ENCODE data around the gene LPO.

Gene LPO

GRCh38 chr17:58252141-58252540 is 13.8 kb downstream of the LPO start:
- Histone ChIP-seq H3K27me3 (ENCODE audit: control insufficient read depth, insufficient read depth, low read length, poor library complexity, severe bottlenecking) (peaks cover 84% of the 10 kb centered on the region), H3K9me3 (ENCODE audit: control insufficient read depth, low read length) (no peaks in the 10 kb centered on the region), H3K4me1 (ENCODE audit: control insufficient read depth, insufficient read depth, low read length) (no peaks in the 10 kb centered on the region), H3K36me3 (ENCODE audit: control insufficient read depth, insufficient read depth, low read length) (no peaks in the 10 kb centered on the region), H3K27ac (ENCODE audit: insufficient read depth, low read depth, low read length, poor library complexity, severe bottlenecking) (no peak overlapping the region), H3K4me3 (ENCODE audit: insufficient read depth, low read depth, low read length) (no peak overlapping the region)
- WGBS, 2 experiments = 75 to 77% methylated on average over 9 of the region's 9 CpGs

GRCh38 chr17:58253082-58253481 is 14.7 kb downstream of the LPO start:
- Histone ChIP-seq H3K4me3 (ENCODE audit: insufficient read depth, low read depth, low read length) (no peak overlapping the region), H3K36me3 (ENCODE audit: control insufficient read depth, insufficient read depth, low read length) (no peaks in the 10 kb centered on the region), H3K9me3 (ENCODE audit: control insufficient read depth, low read length) (no peaks in the 10 kb centered on the region), H3K27me3 (ENCODE audit: control insufficient read depth, insufficient read depth, low read length, poor library complexity, severe bottlenecking) (peaks cover 81% of the 10 kb centered on the region), H3K4me1 (ENCODE audit: control insufficient read depth, insufficient read depth, low read length) (no peaks in the 10 kb centered on the region), H3K27ac (ENCODE audit: insufficient read depth, low read depth, low read length, poor library complexity, severe bottlenecking) (no peak overlapping the region)
- 87 to 94% methylated on average over 3 of the region's 3 CpGs for WGBS, 2 experiments

- WGBS, 2 experiments = 42 to 49% methylated on average over 8 of the region's 8 CpGs
- Histone ChIP-seq H3K27ac (ENCODE audit: insufficient read depth, low read depth, low read length, poor library complexity, severe bottlenecking) (no peak overlapping the region), H3K4me1 (ENCODE audit: control insufficient read depth, insufficient read depth, low read length) (no peaks in the 10 kb centered on the region), H3K4me3 (ENCODE audit: insufficient read depth, low read depth, low read length) (no peak overlapping the region), H3K36me3 (ENCODE audit: control insufficient read depth, insufficient read depth, low read length) (no peaks in the 10 kb centered on the region), H3K9me3 (ENCODE audit: control insufficient read depth, low read length) (no peaks in the 10 kb centered on the region), H3K27me3 (ENCODE audit: control insufficient read depth, insufficient read depth, low read length, poor library complexity, severe bottlenecking) (peaks cover 76% of the 10 kb centered on the region)
Observed at GRCh38 chr17:58254803-58255202, 16.4 kb downstream of the LPO start.

DNA sequence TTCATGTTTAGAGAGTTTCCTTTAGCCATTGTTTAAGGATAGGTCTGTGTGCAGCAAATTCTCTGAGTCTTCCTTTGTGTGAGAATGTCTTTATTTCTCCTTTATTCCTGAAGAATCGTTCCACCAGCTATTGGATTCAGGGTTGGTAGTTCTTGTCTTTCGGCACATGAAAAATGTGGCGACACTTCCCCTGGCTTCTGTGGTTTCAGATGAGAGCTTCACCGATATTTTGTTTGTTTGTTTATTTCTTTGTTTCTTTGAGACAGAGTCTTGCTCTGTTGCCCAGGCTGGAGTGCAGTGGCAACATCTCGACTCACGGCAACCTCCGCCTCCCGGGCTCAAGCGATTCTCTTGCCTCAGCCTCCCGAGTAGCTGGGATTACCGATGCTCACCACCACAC is 23.8 kb downstream of the LPO start:
- Histone ChIP-seq H3K9me3 (ENCODE audit: control insufficient read depth, low read length) (no peaks in the 10 kb centered on the region), H3K4me1 (ENCODE audit: control insufficient read depth, insufficient read depth, low read length) (no peaks in the 10 kb centered on the region), H3K4me3 (ENCODE audit: insufficient read depth, low read depth, low read length) (no peak overlapping the region), H3K36me3 (ENCODE audit: control insufficient read depth, insufficient read depth, low read length) (no peaks in the 10 kb centered on the region), H3K27me3 (ENCODE audit: control insufficient read depth, insufficient read depth, low read length, poor library complexity, severe bottlenecking) (peaks cover 51% of the 10 kb centered on the region), H3K27ac (ENCODE audit: insufficient read depth, low read depth, low read length, poor library complexity, severe bottlenecking) (no peak overlapping the region)
- WGBS, 2 experiments = 91 to 93% methylated on average over 11 of the region's 11 CpGs

DNA sequence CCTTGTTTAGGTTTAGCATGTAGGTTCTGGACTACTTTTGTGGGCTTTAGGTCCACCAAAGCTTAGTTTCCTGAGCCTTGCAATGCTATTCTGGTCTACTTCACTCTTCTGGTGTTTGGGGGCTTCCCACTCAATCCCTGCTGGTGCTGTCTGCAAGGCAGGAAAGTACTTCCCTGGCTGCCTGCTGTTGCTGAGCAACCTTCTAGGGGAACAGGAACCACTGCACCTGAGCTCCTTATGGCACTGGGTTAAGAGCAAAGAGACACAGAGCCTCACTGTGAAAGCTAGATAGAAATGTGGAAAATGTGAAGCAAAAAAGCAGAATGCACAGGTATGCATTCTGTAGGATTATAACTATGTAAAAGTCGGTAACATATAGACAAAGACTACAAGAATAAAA is 25.4 kb downstream of the LPO start:
- peaks cover 43% of the 10 kb centered on the region for H3K27me3 ChIP-seq (ENCODE audit: control insufficient read depth, insufficient read depth, low read length, poor library complexity, severe bottlenecking)
- H3K4me3 ChIP-seq (ENCODE audit: insufficient read depth, low read depth, low read length) = no peak overlapping the region
- no peaks in the 10 kb centered on the region for H3K9me3 ChIP-seq (ENCODE audit: control insufficient read depth, low read length)
- WGBS, 2 experiments = no CpG with 5 or more reads among the region's 1 CpG
- H3K4me1 ChIP-seq (ENCODE audit: control insufficient read depth, insufficient read depth, low read length) = no peaks in the 10 kb centered on the region
- no peak overlapping the region for H3K27ac ChIP-seq (ENCODE audit: insufficient read depth, low read depth, low read length, poor library complexity, severe bottlenecking)
- no peaks in the 10 kb centered on the region for H3K36me3 ChIP-seq (ENCODE audit: control insufficient read depth, insufficient read depth, low read length)

GRCh38 chr17:58264407-58265103 is 26.2 kb downstream of the LPO start:
- no peak overlapping the region for H3K4me3 ChIP-seq (ENCODE audit: insufficient read depth, low read depth, low read length)
- H3K27me3 ChIP-seq (ENCODE audit: control insufficient read depth, insufficient read depth, low read length, poor library complexity, severe bottlenecking) = peaks cover 35% of the 10 kb centered on the region
- H3K36me3 ChIP-seq (ENCODE audit: control insufficient read depth, insufficient read depth, low read length) = no peaks in the 10 kb centered on the region
- 85 to 94% methylated on average over 6 of the region's 6 CpGs for WGBS, 2 experiments
- no peak overlapping the region for H3K27ac ChIP-seq (ENCODE audit: insufficient read depth, low read depth, low read length, poor library complexity, severe bottlenecking)
- H3K4me1 ChIP-seq (ENCODE audit: control insufficient read depth, insufficient read depth, low read length) = no peaks in the 10 kb centered on the region
- no peaks in the 10 kb centered on the region for H3K9me3 ChIP-seq (ENCODE audit: control insufficient read depth, low read length)

- Histone ChIP-seq H3K27me3 (ENCODE audit: control insufficient read depth, insufficient read depth, low read length, poor library complexity, severe bottlenecking) (peaks cover 30% of the 10 kb centered on the region), H3K4me3 (ENCODE audit: insufficient read depth, low read depth, low read length) (no peak overlapping the region)
- WGBS, 2 experiments = 82 to 95% methylated on average over 3 to 4 of the region's 4 CpGs
Observed at GRCh38 chr17:58265271-58265670, 26.9 kb downstream of the LPO start.

GRCh38 chr17:58265902-58266875 is 27.8 kb downstream of the LPO start:
- Histone ChIP-seq H3K27ac (ENCODE audit: insufficient read depth, low read depth, low read length, poor library complexity, severe bottlenecking) (no peak overlapping the region), H3K9me3 (ENCODE audit: control insufficient read depth, low read length) (no peaks in the 10 kb centered on the region), H3K4me1 (ENCODE audit: control insufficient read depth, insufficient read depth, low read length) (no peaks in the 10 kb centered on the region), H3K4me3 (ENCODE audit: insufficient read depth, low read depth, low read length) (no peak overlapping the region), H3K36me3 (ENCODE audit: control insufficient read depth, insufficient read depth, low read length) (no peaks in the 10 kb centered on the region), H3K27me3 (ENCODE audit: control insufficient read depth, insufficient read depth, low read length, poor library complexity, severe bottlenecking) (peaks cover 20% of the 10 kb centered on the region)
- WGBS, 2 experiments = 94% methylated on average over 7 of the region's 7 CpGs

More at GRCh38 chr17:58265271-58265670, 26.9 kb downstream of the LPO start:
- no peak overlapping the region for H3K27ac ChIP-seq (ENCODE audit: insufficient read depth, low read depth, low read length, poor library complexity, severe bottlenecking)
- no peaks in the 10 kb centered on the region for H3K9me3 ChIP-seq (ENCODE audit: control insufficient read depth, low read length)
- no peaks in the 10 kb centered on the region for H3K36me3 ChIP-seq (ENCODE audit: control insufficient read depth, insufficient read depth, low read length)
- H3K4me1 ChIP-seq (ENCODE audit: control insufficient read depth, insufficient read depth, low read length) = no peaks in the 10 kb centered on the region

GRCh38 chr17:58267347-58268324 is 29.3 kb downstream of the LPO start:
- H3K9me3 ChIP-seq (ENCODE audit: control insufficient read depth, low read length) = no peaks in the 10 kb centered on the region
- WGBS, 2 experiments = 93 to 95% methylated on average over 22 of the region's 22 CpGs
- no peak overlapping the region for H3K27ac ChIP-seq (ENCODE audit: insufficient read depth, low read depth, low read length, poor library complexity, severe bottlenecking)
- peaks cover 8% of the 10 kb centered on the region for H3K27me3 ChIP-seq (ENCODE audit: control insufficient read depth, insufficient read depth, low read length, poor library complexity, severe bottlenecking)
- H3K4me1 ChIP-seq (ENCODE audit: control insufficient read depth, insufficient read depth, low read length) = no peaks in the 10 kb centered on the region
- no peak overlapping the region for H3K4me3 ChIP-seq (ENCODE audit: insufficient read depth, low read depth, low read length)
- no peaks in the 10 kb centered on the region for H3K36me3 ChIP-seq (ENCODE audit: control insufficient read depth, insufficient read depth, low read length)
